Coronary artery (tissue), 2 donors: ENCODE data around the gene NTM.
A peak's percentile ranks its signal among the peaks of the same experiment; 100 is the strongest.

Source experiments
- DNase-seq: peaks from one replicate; pipeline ENCODE4 v3.0.0-alpha.2; 2017; ENCODE audit warnings: low spot score
- H3K27ac ChIP-seq, 2 donors: fragments of 200-600 bp; sonication (generic); one replicate each; pipeline ENCODE4 v1.5.1; 2016 to 2019
- H3K4me3 ChIP-seq: fragments of 200-600 bp; sonication (generic); 2 replicates; pipeline ENCODE4 v1.5.1; 2016; ENCODE audit warnings: mild to moderate bottlenecking, moderate library complexity
- CTCF ChIP-seq: fragments of 200-600 bp; sonication (generic); IDR thresholded peaks from one replicate; pipeline ENCODE4 v1.5.1; 2019; ENCODE audit warnings: antibody characterized with exemption

The NTM gene

GRCh38 chr11:131370090-131370751 is at the start of gene NTM:
TSS of gene NTM (plus strand) at chr11:131370615.
- Histone ChIP-seq H3K27ac (no peak within 1 kb of the TSS), H3K4me3 (peak within 1 kb of the TSS; percentile 32)
- no peak for DNase-seq
- TF ChIP-seq CTCF = no peak

- no peak overlapping the region for H3K4me3 ChIP-seq
- DNase-seq = no peak
- H3K27ac ChIP-seq = no peak overlapping the region
- TF ChIP-seq CTCF = no peak
These were observed 45.4 kb upstream of the NTM start for GRCh38 chr11:131324921-131325570.

GRCh38 chr11:131326829-131327228 is 43.6 kb upstream of the NTM start:
- TF ChIP-seq CTCF = no peak
- DNase-seq = no peak
- H3K4me3 ChIP-seq = no peak overlapping the region
- no peak overlapping the region for H3K27ac ChIP-seq

GRCh38 chr11:131327421-131327820 is 43.0 kb upstream of the NTM start:
- no peak overlapping the region for H3K27ac ChIP-seq
- no peak overlapping the region for H3K4me3 ChIP-seq
- no peak for DNase-seq
- no peak for TF ChIP-seq CTCF

GRCh38 chr11:131328843-131329242 is 41.6 kb upstream of the NTM start:
- no peak overlapping the region for H3K4me3 ChIP-seq
- H3K27ac ChIP-seq = no peak overlapping the region
- no peak for DNase-seq
- no peak for TF ChIP-seq CTCF

GRCh38 chr11:131331010-131331409 is 39.4 kb upstream of the NTM start:
- no peak overlapping the region for H3K27ac ChIP-seq
- no peak for DNase-seq
- no peak for TF ChIP-seq CTCF
- H3K4me3 ChIP-seq = no peak overlapping the region

GRCh38 chr11:131331546-131331945 is 38.9 kb upstream of the NTM start:
- H3K4me3 ChIP-seq = no peak overlapping the region
- no peak for DNase-seq
- TF ChIP-seq CTCF = no peak

More at GRCh38 chr11:131331546-131331945, 38.9 kb upstream of the NTM start:
- H3K27ac ChIP-seq = no peak overlapping the region
